Measurements from ENCODE around the gene NXPH2.
"Not testable (repeated sequence)": the region's sequence is repeated elsewhere in the genome, so short reads cannot be mapped to it uniquely, and the experiment has no call there.

NXPH2 gene

DNA sequence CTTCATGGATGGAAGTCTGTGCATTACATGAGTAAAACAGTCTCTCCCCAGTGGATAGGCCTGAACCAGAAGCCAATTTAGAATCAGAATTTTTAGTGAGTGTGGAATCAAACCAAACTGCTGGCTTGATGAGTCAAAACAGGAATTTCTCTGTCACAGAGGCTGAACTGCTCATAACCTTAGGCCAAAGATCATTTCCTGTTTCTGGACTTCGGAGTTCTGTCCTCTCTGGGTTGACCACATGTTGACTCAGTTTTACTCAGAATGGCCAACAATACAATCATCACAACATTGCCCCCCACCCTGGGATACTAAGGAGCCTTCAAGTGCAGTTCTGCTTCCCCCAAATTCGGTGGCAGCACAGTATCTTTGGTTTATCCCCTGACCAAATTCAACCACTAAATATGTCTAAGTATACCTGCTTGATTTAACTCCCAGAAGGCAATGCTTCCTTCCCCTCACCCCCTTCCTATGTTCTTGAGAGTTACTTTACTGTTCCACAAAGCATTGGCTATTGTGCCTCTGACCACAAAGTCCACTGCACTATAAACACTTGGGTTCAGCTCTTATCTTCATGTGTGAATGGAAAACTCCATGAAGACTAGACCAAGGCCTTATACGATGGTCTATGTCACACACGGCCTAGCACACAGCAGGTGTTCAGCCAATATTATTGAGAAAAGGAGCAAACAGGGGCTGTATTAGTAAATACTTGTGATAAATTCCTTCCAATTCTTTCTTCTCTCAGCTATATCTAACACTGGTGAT lies 67.8 kb downstream of the NXPH2 start:
- in situ Hi-C loops (cut with HindIII; ENCODE audit: low sequenced_read_pairs) = no loop called here

GRCh38 chr2:138711812-138712211 lies 68.4 kb downstream of the NXPH2 start:
- in situ Hi-C loops (cut with HindIII; ENCODE audit: low sequenced_read_pairs) = no loop called here

DNA sequence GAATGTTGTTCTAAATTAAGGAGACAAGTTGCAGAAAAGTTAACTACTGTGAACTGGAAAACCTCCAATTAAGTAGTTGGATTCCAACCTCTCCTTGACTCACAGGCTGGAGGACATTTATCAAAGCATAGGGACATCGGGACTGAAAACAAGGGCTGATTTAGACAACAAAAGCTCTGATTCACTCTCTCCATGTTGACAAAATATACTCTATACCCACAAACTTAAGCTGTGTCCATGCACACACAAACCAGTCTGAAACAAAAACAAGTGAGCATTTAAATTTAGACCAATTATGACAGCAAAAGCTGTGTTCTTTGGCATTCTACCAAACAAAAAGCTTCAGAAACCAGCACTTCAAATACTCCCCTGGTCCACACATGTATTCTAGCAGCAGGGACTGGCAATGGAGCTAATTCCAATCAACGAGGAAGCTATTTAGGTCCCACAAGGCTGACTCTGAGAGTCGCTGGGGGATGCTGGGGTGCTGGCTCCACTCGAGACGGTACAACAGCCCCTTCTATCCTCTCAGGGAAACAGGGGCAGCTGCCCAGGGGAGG lies 71.4 kb downstream of the NXPH2 start:
- in situ Hi-C loops (cut with HindIII; ENCODE audit: low sequenced_read_pairs) = no loop called here

DNA sequence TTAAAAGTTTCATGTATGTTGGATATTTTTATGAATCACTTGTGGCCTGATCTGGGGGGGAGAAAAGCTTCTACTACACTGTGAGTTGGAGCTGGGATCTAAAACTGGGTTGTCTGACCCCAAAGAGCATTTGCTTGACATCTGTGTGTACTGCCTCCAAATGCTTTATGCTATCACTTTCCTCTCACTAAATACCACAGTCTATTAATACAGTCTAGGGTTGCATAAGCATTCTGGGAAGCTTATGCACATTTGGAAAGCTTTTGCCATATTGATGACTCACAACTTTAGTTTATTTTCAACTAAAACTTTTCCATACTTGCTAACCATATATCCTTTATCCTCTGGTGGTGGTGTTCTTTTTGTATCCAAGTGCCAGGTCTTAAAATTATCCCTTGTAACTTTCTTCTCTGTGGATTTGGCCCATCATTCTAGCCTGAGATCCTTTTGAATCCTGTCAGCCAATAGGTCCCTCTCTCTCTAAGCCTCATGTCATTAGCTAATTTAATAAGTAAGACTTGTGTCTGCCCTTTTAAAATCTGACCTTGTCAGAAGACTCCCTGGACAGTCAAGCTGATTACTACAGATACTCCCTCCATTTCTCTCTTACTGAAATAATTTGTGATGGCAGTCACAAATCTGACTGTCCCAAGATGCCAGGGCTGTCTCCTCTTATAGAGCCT lies 72.7 kb downstream of the NXPH2 start:
- in situ Hi-C loops (cut with HindIII; ENCODE audit: low sequenced_read_pairs) = no loop called here

DNA sequence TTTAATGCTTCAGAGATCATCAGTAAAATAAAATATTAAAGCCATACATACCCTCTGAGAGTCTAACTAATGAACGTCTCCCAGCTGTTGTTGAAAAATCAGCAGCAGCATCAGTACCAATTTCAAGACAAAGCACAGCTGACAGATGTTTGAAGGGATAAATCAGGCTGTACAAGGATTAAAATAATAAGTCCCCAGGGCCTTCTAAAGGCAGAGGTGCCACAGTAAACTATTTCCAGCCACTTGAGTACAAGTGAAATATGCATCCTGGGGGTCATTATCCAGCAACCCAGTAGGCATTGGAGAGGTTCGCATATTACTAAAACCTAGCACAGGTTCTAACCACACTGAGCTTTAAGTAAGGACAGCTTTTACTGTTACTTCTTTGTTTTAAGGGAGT lies 76.9 kb downstream of the NXPH2 start:
- in situ Hi-C loops (cut with HindIII; ENCODE audit: low sequenced_read_pairs) = no loop called here

DNA sequence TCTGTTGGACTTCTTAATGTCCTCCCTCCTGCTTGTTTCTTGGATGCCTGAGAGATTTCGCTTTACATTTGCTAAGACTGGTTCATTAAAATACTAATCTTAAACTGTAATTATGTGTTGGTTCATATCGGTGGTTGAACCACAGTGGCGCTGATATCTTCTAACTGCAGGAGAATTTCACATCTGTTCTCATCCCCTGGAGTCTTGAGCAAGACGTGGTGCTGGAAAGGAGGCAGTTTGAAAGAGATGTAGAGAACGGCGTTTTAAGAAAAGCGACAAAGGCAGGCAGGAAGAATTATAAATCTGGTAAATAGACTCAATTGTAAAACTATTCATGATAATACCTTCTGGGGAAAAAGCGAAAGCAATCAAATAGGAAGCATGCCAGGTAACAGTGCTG lies 79.5 kb downstream of the NXPH2 start:
- in situ Hi-C loops (cut with HindIII; ENCODE audit: low sequenced_read_pairs) = no loop called here

GRCh38 chr2:138699421-138699820 lies 80.8 kb downstream of the NXPH2 start:
- in situ Hi-C loops (cut with HindIII; ENCODE audit: low sequenced_read_pairs) = no loop called here

- in situ Hi-C loops (cut with HindIII; ENCODE audit: low sequenced_read_pairs) = no loop called here
These were observed 81.8 kb downstream of the NXPH2 start for GRCh38 chr2:138698428-138698827.

DNA sequence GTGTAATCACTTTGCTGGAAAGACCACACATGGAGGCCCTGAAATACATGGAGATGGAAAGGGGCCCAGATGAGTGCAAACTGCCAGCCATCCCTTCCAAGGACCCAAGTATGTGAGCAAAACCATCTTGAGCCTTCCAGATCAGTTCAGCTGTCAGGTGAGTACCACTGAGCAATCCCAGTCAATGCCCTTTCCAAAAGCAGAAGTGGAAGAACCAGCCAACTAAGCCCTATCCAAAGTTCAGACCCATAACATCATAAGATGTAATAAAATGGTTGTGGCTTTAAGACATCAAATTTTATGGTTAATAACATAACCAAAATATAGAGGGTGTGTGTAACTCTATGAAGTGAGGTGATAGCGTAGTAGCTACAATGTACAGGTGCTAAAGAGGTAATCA lies 88.5 kb downstream of the NXPH2 start:
- in situ Hi-C loops (cut with HindIII; ENCODE audit: low sequenced_read_pairs) = no loop called here

GRCh38 chr2:138689705-138690104 lies 90.5 kb downstream of the NXPH2 start:
- in situ Hi-C loops (cut with HindIII; ENCODE audit: low sequenced_read_pairs) = no loop called here

DNA sequence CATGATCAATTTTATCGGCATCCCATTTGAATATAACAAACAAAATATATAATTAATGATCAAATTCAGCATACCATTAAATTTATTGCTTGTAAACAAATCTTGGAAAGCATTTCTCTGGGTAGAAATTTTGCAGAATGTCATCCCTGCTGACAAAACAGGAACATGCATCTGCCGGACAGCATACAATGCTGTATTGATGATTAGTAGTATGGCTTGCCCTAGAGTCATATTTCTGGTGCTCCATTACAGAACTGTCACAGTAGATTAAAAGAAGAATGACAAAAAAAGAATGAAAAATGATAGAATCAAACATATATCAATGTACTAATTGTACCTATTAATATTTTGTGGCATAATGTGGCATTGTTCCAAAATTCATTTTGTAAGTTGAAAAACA lies 98.0 kb downstream of the NXPH2 start:
- in situ Hi-C loops (cut with HindIII; ENCODE audit: low sequenced_read_pairs) = no loop called here

DNA sequence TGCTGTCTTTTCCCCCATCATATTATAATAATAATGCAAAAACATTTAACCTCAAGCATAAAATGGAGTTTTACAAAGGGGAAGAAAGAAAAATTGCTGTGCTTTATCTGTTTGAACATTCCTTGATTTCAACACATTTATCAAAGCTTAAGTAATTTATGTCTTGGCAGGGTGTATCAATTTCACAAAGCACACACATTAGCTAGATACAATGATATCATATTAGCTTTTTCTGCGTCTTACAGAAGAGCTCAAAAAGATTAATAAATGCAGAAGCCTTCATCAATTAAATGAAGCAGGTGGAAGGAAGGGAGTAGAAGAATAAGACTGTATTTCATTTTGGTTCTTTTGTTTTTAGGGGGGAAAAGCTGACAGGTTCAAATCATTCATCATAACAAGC lies 103.0 kb downstream of the NXPH2 start:
- in situ Hi-C loops (cut with HindIII; ENCODE audit: low sequenced_read_pairs) = no loop called here

DNA sequence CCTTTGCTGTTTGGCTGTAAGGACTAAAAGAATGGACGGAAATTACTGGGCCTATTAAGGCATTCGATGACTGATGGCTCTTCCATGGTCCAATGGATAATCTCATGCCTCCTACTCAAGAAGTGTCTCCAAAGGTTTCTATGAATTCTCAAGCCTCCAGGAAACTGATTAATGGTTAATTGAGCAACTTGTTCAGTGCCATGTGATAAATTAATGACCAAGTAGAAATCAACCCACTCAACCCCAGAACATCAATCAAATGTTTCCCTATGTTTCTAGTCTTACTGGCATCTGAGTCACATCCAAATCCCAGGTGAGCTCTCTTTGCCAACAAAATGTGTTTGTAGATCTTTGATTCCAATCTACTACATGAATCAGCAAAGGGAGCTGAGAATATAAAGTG lies 103.6 kb downstream of the NXPH2 start:
- in situ Hi-C loops (cut with HindIII; ENCODE audit: low sequenced_read_pairs) = no loop called here

GRCh38 chr2:138671566-138671965 lies 108.6 kb downstream of the NXPH2 start:
- in situ Hi-C loops (cut with HindIII; ENCODE audit: low sequenced_read_pairs) = no loop called here

GRCh38 chr2:138670734-138671133 lies 109.5 kb downstream of the NXPH2 start:
- in situ Hi-C loops (cut with HindIII; ENCODE audit: low sequenced_read_pairs) = no loop called here

DNA sequence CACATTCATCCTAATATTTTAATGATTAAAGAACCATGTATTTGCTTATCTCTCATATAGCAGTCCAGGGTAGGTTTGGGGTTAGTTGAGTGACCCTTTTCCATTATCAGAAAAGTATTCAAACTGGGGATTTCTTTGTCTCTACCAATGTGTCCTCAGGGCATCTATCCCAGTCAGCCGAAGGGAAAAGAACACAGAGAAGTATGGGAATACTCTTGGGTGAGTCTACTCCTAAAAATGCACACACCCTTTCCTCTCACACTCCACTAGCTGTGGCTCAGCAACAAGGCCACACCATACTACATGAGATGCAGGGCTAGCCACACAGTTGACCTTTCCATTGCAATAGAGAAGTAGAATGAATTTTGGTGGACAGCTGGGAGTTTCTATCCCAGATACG lies 114.3 kb downstream of the NXPH2 start:
- in situ Hi-C loops (cut with HindIII; ENCODE audit: low sequenced_read_pairs) = no loop called here

DNA sequence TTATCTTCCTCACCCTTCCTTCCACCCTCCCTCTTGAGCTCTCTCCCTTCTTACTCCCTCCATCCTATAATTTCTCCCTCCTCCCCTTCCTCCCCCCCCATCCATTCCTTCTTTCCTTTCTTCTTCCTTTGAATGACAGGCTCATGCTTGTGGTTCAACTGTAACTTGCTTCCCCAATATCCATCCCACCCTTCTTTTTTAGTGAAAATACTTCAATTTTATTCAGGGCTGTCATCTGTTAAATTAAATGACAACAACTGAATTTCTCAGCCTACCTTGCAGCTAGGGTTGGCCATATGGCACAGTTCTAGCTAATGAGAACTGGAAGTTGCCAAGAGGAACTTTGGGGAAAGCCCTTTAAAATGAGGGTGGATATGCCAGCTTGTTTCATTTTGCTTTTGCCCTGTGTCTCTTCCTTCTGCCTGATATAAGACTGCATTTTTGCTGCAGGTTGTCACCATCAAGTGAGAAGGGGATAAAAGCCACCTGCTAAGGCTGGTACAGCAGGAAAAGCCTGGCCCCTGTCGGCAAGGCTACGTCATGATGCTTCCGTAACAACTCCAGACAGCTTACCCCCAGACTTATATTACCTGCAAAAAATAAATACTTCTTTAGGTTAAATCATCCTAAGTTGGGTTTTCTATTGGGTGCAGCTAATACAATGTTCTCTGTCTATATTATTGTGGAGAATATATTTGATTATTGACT lies 121.8 kb downstream of the NXPH2 start:
- in situ Hi-C loops (cut with HindIII; ENCODE audit: low sequenced_read_pairs) = no loop called here

GRCh38 chr2:138654146-138654545 lies 126.0 kb downstream of the NXPH2 start:
- in situ Hi-C loops (cut with HindIII; ENCODE audit: low sequenced_read_pairs) = no loop called here

- in situ Hi-C loops (cut with HindIII; ENCODE audit: low sequenced_read_pairs) = no loop called here
These were observed 127.8 kb downstream of the NXPH2 start for GRCh38 chr2:138652378-138652777.

GRCh38 chr2:138649571-138649970 lies 130.6 kb downstream of the NXPH2 start:
- in situ Hi-C loops (cut with HindIII; ENCODE audit: low sequenced_read_pairs) = no loop called here

DNA sequence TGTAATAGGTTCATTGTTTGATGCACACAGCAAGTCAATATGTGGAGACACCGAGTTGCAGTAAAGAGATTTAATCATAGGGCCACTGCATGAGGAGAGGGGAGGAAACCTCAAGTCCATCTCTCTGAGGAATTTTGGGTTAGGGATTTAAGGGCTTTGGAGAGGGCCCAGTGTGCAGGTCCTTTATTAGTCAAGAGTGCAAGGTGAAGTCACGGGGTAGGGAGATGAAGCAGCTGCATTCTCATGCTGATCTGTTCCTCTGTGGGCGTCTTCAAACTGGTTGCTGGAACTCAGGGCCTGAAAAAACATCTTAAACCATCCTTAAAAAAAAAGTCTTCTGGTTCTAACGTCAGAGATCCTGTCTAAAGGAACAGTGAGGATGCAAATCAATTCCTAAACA lies 131.6 kb downstream of the NXPH2 start:
- in situ Hi-C loops (cut with HindIII; ENCODE audit: low sequenced_read_pairs) = no loop called here

DNA sequence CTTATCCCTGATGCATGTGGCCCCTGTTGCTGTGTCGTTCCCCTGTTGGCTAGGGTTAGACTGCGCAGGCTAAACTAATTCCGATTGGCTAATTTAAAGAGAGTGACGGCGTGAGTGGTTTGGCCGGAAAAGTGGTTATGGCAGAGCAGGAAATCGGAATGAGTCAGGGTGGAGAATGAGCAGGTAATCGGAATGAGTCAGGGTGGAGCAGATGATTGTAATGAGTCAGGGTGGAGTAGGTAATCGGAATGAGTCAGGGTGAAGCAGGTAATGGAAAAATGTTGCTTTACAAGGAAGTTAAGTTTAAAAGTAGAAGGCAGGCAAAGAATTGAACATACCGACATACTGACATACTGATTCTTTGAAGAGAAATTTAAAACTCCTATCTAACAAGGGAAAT lies 135.4 kb downstream of the NXPH2 start:
- in situ Hi-C loops (cut with HindIII; ENCODE audit: low sequenced_read_pairs) = not testable (repeated sequence)

Measured in DLD1 (cell line).